HG02852 (cell line): ENCODE measurements around the gene VRK3.
"Not testable (repeated sequence)": the region's sequence is repeated elsewhere in the genome, so short reads cannot be mapped to it uniquely, and the experiment has no call there.

Experiments used
- ATAC-seq: cut with Tn5 transposase; IDR thresholded peaks from one replicate; pipeline ENCODE4 v1.9.1; 2021; ENCODE audit warnings: mild to moderate bottlenecking, moderate library complexity; ENCODE audit not compliant: unreplicated experiment

VRK3 gene

GRCh38 chr19:49958144-49958543 is 67.0 kb downstream of the VRK3 start:
- not testable (repeated sequence) for ATAC-seq

- no peak for ATAC-seq
These were observed 67.8 kb downstream of the VRK3 start for GRCh38 chr19:49957262-49957915.

GRCh38 chr19:49956115-49956495 is 69.1 kb downstream of the VRK3 start:
- ATAC-seq = no peak

- ATAC-seq = no peak
These were observed 70.2 kb downstream of the VRK3 start for GRCh38 chr19:49954933-49955332.

GRCh38 chr19:49954092-49954829 is 70.9 kb downstream of the VRK3 start:
- ATAC-seq = no peak

GRCh38 chr19:49953416-49953815 is 71.8 kb downstream of the VRK3 start:
- no peak for ATAC-seq

- no peak for ATAC-seq
These were observed 72.3 kb downstream of the VRK3 start for GRCh38 chr19:49952906-49953305.

GRCh38 chr19:49952479-49952836 is 72.7 kb downstream of the VRK3 start:
- no peak for ATAC-seq

GRCh38 chr19:49951806-49952478 is 73.2 kb downstream of the VRK3 start:
- ATAC-seq = no peak

- ATAC-seq = no peak
These were observed 74.1 kb downstream of the VRK3 start for GRCh38 chr19:49950956-49951526.

GRCh38 chr19:49950590-49950948 is 74.6 kb downstream of the VRK3 start:
- no peak for ATAC-seq

GRCh38 chr19:49949742-49950589 is 75.2 kb downstream of the VRK3 start:
- ATAC-seq = no peak

- no peak for ATAC-seq
These were observed 78.8 kb downstream of the VRK3 start for GRCh38 chr19:49946415-49946814.

- ATAC-seq = not testable (repeated sequence)
These were observed 80.6 kb downstream of the VRK3 start for GRCh38 chr19:49944567-49944966.

- no peak for ATAC-seq
These were observed 84.7 kb downstream of the VRK3 start for GRCh38 chr19:49940482-49940791.

GRCh38 chr19:49939721-49940481 is 85.3 kb downstream of the VRK3 start:
- ATAC-seq = no peak

- no peak for ATAC-seq
These were observed 86.5 kb downstream of the VRK3 start for GRCh38 chr19:49938662-49939061.

GRCh38 chr19:49937750-49938381 is 87.3 kb downstream of the VRK3 start:
- no peak for ATAC-seq

GRCh38 chr19:49936549-49936948 is 88.6 kb downstream of the VRK3 start:
- no peak for ATAC-seq

- no peak for ATAC-seq
These were observed 91.5 kb downstream of the VRK3 start for GRCh38 chr19:49933643-49934042.
